HG03064 (cell line): ENCODE results near the gene KCNQ2.

ENCODE experiments used
- ATAC-seq: cut with Tn5 transposase; IDR thresholded peaks from one replicate; pipeline ENCODE4 v1.9.1; 2021; ENCODE audit warnings: low read depth; ENCODE audit not compliant: unreplicated experiment

KCNQ2 gene

GRCh38 chr20:63375438-63375837 lies 97.0 kb downstream of the KCNQ2 start:
- ATAC-seq: no peak

- ATAC-seq: no peak
Measured at GRCh38 chr20:63374504-63374903, 98.0 kb downstream of the KCNQ2 start.

GRCh38 chr20:63373996-63374395 lies 98.5 kb downstream of the KCNQ2 start:
- ATAC-seq: no peak

- no peak for ATAC-seq
Measured at GRCh38 chr20:63372971-63373885, 99.2 kb downstream of the KCNQ2 start.

- no peak for ATAC-seq
Measured at GRCh38 chr20:63371291-63371865, 101.1 kb downstream of the KCNQ2 start.

- no peak for ATAC-seq
Measured at GRCh38 chr20:63370618-63371187, 101.8 kb downstream of the KCNQ2 start.

- ATAC-seq: no peak
Measured at GRCh38 chr20:63369724-63370617, 102.5 kb downstream of the KCNQ2 start.

- no peak for ATAC-seq
Measured at GRCh38 chr20:63369024-63369530, 103.4 kb downstream of the KCNQ2 start.

GRCh38 chr20:63368151-63368550 lies 104.3 kb downstream of the KCNQ2 start:
- no peak for ATAC-seq

- ATAC-seq: no peak
Measured at GRCh38 chr20:63367446-63368055, 104.9 kb downstream of the KCNQ2 start.

GRCh38 chr20:63366390-63367365 lies 105.8 kb downstream of the KCNQ2 start:
- ATAC-seq: no peak

- ATAC-seq: no peak
Measured at GRCh38 chr20:63365601-63366389, 106.7 kb downstream of the KCNQ2 start.

GRCh38 chr20:63364801-63365585 lies 107.5 kb downstream of the KCNQ2 start:
- ATAC-seq: no peak

- no peak for ATAC-seq
Measured at GRCh38 chr20:63363981-63364561, 108.4 kb downstream of the KCNQ2 start.

- ATAC-seq: no peak
Measured at GRCh38 chr20:63363013-63363957, 109.2 kb downstream of the KCNQ2 start.

GRCh38 chr20:63362436-63363009 lies 109.9 kb downstream of the KCNQ2 start:
- ATAC-seq: no peak
